ENCODE measurements around the gene AP1G1. TPM values are rescaled to one million over a fixed set of nuclear protein-coding genes. Genes with fewer than 3 reads are reported as not detected.
"Not testable (repeated sequence)": the region's sequence is repeated elsewhere in the genome, so short reads cannot be mapped to it uniquely, and the experiment has no call there.

Gene AP1G1
- total RNA-seq, 1 donor from 2014 or later: 109 TPM

DNA sequence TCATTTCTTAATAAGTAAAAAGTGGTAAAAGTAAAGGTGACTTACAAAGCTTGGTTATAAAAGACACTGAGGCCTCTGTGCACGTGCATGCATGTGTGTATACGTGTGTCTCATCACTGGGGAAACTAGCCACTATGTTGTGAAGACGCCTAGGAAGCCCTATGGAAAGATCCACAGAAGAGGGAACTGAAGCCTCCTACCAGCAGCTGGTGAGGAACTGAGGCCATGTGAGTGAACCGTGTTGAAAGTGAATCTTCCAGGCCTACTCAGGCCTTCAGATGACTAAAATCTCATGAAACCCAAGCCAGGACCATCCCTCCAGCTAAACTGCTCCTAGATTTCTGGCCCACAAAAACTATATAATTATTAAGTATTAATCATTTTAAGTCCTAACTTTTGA is 107.8 kb downstream of the AP1G1 start:
- no peak overlapping the region for H3K4me3 Mint-ChIP-seq (ENCODE audit: low read depth)
- no peak for TF ChIP-seq CTCF (IDR thresholded peaks at IDR 0.05; ENCODE audit: unreplicated experiment)
- peaks cover 6% of the 10 kb centered on the region for H3K36me3 Mint-ChIP-seq (ENCODE audit: insufficient read depth)
- H3K4me1 Mint-ChIP-seq (ENCODE audit: low read depth): no peaks in the 10 kb centered on the region
- no peak overlapping the region for H3K27ac Mint-ChIP-seq
- no peak for DNase-seq (ENCODE audit: low spot score, unreplicated experiment)
- no peaks in the 10 kb centered on the region for H3K27me3 Mint-ChIP-seq
- H3K9me3 Mint-ChIP-seq (ENCODE audit: low read depth): no peaks in the 10 kb centered on the region

- H3K4me3 Mint-ChIP-seq (ENCODE audit: low read depth): no peak overlapping the region
These were observed 110.1 kb downstream of the AP1G1 start for GRCh38 chr16:71698491-71698890.

GRCh38 chr16:71693164-71693563 is 115.5 kb downstream of the AP1G1 start:
- no peak for TF ChIP-seq CTCF (IDR thresholded peaks at IDR 0.05; ENCODE audit: unreplicated experiment)
- Mint-ChIP-seq H3K9me3 (ENCODE audit: low read depth) (peaks cover 4% of the 10 kb centered on the region), H3K4me1 (ENCODE audit: low read depth) (no peaks in the 10 kb centered on the region), H3K36me3 (ENCODE audit: insufficient read depth) (peaks cover 6% of the 10 kb centered on the region), H3K4me3 (ENCODE audit: low read depth) (no peak overlapping the region), H3K27me3 (no peaks in the 10 kb centered on the region), H3K27ac (no peak overlapping the region)
- DNase-seq (ENCODE audit: low spot score, unreplicated experiment): no peak

More at GRCh38 chr16:71698491-71698890, 110.1 kb downstream of the AP1G1 start:
- no peak for TF ChIP-seq CTCF (IDR thresholded peaks at IDR 0.05; ENCODE audit: unreplicated experiment)
- Mint-ChIP-seq H3K27me3 (no peaks in the 10 kb centered on the region), H3K27ac (no peak overlapping the region), H3K9me3 (ENCODE audit: low read depth) (peaks cover under 1% of the 10 kb centered on the region), H3K4me1 (ENCODE audit: low read depth) (no peaks in the 10 kb centered on the region), H3K36me3 (ENCODE audit: insufficient read depth) (peaks cover 6% of the 10 kb centered on the region)
- DNase-seq (ENCODE audit: low spot score, unreplicated experiment): no peak

DNA sequence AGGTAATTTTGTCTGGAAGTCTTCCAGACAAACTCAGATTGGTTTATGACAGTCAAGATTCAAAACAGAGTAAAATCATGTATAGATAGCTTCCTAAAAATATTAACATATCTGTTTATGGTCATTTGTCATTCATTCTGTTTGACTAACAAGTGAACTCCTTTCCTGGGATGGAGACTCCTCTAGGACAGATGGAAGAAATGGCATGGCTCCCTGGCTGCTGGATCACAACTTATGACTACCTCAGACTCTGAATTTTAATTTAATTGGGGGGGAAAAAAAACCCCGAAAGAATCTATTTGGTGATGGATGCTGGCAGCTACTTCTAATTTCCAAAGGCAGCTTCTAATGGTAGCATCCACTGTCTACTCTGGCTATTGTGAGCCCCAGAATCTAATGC is 118.7 kb downstream of the AP1G1 start:
- peaks cover 6% of the 10 kb centered on the region for H3K36me3 Mint-ChIP-seq (ENCODE audit: insufficient read depth)
- H3K27ac Mint-ChIP-seq: no peak overlapping the region
- TF ChIP-seq CTCF (IDR thresholded peaks at IDR 0.05; ENCODE audit: unreplicated experiment): no peak

DNA sequence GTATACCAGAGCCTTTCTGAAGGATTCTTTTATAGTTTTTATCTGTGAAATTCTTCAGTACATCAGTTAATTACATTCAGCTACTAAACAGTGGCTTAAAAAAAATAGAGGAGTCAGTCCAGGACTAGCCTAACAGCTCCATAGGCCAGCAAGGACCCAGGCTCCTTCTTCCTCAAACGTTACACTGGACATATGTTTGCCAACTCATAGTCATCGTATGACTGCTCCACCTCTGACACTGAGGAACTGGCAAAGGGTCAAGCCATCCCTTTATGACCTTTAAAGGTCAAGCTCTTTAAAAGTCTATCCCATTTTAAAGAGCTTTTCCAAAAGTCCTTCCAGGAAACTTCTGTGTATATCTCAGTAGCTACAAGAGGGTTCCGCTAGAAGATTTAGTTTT is 120.8 kb downstream of the AP1G1 start:
- Mint-ChIP-seq H3K27ac (no peak overlapping the region), H3K36me3 (ENCODE audit: insufficient read depth) (peaks cover 10% of the 10 kb centered on the region), H3K27me3 (no peaks in the 10 kb centered on the region), H3K4me3 (ENCODE audit: low read depth) (no peak overlapping the region), H3K4me1 (ENCODE audit: low read depth) (no peaks in the 10 kb centered on the region), H3K9me3 (ENCODE audit: low read depth) (no peaks in the 10 kb centered on the region)
- TF ChIP-seq CTCF (IDR thresholded peaks at IDR 0.05; ENCODE audit: unreplicated experiment): no peak
- DNase-seq (ENCODE audit: low spot score, unreplicated experiment): no peak

More for the DNA sequence above, 118.7 kb downstream of the AP1G1 start:
- H3K27me3 Mint-ChIP-seq: no peaks in the 10 kb centered on the region
- no peak overlapping the region for H3K4me3 Mint-ChIP-seq (ENCODE audit: low read depth)
- no peak for DNase-seq (ENCODE audit: low spot score, unreplicated experiment)
- H3K4me1 Mint-ChIP-seq (ENCODE audit: low read depth): no peaks in the 10 kb centered on the region
- H3K9me3 Mint-ChIP-seq (ENCODE audit: low read depth): peaks cover 4% of the 10 kb centered on the region

GRCh38 chr16:71684280-71684679 is 124.4 kb downstream of the AP1G1 start:
- not testable (repeated sequence) for H3K27ac Mint-ChIP-seq; H3K9me3 Mint-ChIP-seq (ENCODE audit: low read depth); H3K4me1 Mint-ChIP-seq (ENCODE audit: low read depth); DNase-seq (ENCODE audit: low spot score, unreplicated experiment); H3K4me3 Mint-ChIP-seq (ENCODE audit: low read depth); H3K27me3 Mint-ChIP-seq
- H3K36me3 Mint-ChIP-seq (ENCODE audit: insufficient read depth): peaks cover 13% of the 10 kb centered on the region
